Activated CD4-positive, alpha-beta T cell treated with anti-CD3 and anti-CD28 coated beads, Interleukin-2, amount 50 U/mL, for 4 hours (primary cell): ENCODE measurements around the gene S100PBP.
"Not testable (repeated sequence)": the region's sequence is repeated elsewhere in the genome, so short reads cannot be mapped to it uniquely, and the experiment has no call there.

Source experiments
- DNase-seq, 2 experiments: peaks; one replicate each; pipeline ENCODE4 v3.0.0-alpha.2; 2020

S100PBP gene

DNA sequence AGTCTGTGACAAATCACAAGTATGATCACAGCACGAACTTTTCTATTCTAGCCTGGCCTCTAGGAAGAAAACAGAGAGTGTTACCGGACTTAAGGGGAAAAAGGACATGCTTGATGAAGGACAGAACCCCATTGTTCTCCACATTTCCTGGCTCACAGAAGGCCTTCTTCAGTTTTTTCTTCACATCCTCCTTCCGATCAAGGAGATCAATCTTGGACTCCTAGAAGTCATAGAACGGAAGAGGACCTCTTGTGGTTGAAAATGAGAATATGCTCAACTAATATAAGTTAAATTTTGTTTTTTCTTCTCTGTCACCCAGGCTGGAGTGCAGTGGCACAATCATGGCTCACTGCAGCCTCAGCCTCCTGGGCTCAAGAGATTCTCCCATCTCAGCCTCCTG, 30.6 kb upstream of the S100PBP start:
- no peak for DNase-seq

DNA sequence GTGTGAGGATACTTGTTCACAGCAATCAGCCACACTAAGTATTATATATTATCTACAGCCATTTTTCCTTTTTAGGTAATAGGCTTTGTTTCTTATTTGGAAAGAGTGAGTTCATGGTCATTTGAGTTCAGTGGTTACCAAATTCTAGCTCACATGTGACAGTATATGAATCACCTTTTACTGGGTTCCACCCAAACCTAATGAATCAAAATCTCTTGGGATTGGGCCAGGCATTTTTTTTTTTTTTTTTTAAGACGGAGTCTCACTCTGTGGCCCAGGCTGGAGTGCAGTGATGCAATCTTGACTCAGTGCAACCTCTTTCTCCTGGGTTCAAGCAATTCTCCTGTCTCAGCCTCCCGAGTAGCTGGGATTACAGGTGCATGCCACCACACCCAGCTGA, 28.1 kb upstream of the S100PBP start:
- not testable (repeated sequence) for DNase-seq

DNA sequence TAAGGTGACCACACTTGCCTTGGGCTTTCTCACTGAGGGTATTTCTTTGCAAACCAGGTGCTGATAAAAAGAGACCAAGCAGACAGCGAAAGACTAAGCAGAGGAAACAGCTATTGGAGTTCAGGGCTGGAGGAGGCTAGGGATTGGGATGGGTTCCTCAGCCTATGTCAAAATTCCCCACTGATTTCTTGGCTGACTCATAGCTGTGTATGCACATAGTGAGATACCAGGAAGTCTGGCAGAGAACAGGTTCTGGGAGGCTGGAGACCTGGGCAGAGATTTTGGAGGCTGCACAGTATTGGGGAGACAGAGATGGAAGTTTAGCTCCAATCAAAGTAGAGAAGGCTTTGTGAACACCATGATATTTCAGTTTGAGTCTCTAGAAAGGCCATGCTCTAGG, 25.6 kb upstream of the S100PBP start:
- no peak for DNase-seq

DNA sequence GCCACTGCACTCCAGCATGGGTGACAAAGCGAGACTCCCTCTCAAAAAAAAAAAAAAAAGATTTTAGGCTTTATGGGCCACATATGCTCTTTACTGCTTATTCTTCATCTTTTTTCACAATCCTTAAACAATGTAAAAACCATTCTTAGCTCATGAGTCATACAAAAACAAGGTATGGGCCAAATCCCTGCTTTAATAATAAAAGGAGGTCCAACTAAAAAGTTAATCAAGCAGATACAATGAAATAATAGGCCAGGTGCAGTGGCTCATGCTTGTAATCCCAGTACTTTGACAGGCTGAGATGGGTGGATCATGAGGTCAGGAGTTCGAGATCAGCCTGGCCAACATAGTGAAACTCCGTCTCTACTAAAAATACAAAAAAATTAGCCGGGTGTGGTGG, 21.7 kb upstream of the S100PBP start:
- not testable (repeated sequence) for DNase-seq

DNA sequence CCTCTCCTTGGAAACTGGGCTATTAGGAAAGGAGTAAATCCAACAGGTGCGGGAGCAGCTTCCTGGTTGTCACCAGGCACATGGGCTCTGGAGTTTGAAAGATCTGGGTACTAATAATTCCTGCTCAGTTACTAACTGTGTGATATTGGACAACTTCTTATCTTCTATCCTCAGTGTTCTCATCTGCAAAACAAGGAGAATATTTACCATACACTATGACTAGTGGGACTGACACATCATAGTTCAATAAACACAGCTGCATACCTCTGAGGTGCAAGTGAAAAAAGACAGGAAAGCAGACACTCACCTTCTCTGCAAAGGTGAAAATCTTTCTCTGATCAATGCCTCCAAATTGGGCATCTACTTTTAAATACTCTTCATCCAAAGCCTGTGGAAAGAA, 20.0 kb upstream of the S100PBP start:
- no peak for DNase-seq

DNA sequence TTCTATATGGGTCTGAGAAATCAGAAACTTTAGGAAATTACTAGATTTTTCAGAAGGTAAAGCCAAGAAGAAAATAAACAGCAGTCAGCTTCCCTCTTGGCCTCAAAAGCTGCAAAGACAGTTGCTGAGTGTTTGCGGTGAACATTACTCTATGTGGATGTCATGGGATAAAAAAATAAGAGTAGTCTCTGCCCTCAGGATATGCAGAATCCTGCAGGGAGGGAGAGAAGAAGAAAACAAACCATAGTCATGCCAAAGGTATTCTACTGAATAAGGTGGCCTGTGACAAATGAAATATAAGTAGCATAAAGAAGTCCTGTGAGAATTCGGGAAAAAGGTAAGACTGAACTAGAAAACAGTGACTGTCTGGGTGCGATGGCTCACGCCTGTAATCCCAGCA, 19.3 kb upstream of the S100PBP start:
- DNase-seq = no peak

DNA sequence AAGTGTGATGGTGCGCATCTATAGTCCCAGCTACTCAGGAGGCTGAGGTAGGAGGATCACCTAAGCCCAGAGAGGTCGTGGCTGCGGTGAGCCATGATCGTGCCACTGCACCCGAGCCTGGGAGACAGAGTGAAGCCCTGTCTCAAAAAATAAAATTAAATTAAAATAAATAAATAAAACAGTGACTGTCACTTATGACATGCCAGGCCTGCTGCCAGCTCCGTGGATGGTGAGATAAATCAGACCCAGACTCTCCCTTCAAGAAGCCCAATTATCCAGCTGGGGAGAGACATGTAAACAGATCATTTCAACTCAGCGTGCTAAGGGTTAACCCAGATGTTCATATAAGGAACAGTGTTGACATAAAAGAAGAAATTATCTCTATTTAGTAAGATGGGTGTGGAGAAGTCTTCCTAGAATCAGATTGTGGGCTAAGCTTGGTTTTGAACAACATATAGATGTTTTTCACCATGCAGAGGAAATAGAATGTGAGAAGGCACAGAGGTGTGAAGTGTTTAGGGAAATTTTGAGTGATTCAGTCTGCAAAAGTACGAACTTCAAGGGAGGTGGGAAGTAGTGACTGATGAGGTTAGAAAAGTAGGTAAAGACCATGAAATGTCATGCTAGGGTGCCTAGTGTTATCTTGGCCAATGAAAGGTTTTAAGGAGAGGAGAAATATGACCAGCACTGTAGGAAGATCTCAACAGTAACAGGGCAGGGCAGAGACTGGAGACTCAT, 18.6 kb upstream of the S100PBP start:
- no peak for DNase-seq

DNA sequence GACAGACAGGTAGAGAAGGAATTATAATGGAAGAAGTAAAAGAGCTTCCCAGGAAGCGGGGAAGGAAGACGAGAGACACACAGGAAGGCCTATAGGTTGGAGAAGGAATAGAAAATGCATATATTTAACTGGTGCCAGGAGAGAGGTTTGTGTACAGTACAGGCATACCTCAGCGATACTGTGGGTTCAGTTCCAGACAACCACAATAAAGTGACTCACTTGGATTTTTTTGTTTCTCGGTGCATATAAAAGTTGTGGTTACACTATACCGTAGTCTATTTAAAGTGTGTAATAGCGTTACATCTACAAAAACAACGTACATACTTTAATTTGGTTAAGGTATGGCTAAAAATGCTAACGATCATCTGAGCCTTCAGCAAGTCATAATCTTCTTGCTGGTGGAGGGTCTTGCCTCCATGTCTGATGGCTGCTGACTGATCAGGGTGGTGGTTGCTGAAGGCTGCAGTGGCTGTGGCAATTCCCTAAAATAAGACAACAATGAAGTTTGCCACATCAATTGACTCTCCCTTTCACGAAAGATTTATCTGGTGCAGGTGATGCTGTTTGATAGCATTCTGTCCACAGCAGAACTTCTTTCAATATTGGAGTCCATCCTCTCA, 16.2 kb upstream of the S100PBP start:
- DNase-seq = no peak

DNA sequence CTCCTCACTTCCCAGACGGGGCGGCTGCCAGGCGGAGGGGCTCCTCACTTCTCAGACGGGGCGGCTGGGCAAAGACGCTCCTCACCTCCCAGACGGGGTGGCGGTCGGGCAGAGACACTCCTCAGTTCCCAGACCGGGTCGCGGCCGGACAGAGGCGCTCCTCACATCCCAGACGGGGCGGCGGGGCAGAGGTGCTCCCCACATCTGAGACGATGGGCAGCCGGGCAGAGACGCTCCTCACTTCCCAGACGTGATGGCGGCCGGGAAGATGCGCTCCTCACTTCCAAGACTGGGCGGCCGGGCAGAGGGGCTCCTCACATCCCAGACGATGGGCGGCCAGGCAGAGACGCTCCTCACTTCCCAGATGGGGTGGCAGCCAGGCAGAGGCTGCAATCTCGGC, 13.0 kb upstream of the S100PBP start:
- DNase-seq = not testable (repeated sequence)

DNA sequence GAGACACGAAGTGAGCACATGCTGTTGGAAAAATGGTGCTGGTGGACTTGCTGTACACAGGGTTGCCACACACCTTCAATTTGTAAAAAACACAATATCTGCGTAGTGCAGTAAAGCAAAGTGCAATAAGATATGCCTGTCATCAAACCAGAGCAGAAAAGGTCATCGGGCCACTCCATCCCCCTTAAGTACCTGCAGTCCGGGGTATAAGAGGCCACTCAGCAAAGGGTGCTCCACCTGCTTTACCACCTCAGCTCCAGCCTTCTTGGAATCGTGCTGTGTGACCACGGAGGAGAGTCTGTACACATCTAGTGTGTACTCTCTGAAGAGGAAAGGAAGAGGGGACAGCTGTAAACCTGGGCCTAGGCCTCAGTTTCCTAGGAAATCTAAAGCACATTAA, 11.2 kb upstream of the S100PBP start:
- no peak for DNase-seq

DNA sequence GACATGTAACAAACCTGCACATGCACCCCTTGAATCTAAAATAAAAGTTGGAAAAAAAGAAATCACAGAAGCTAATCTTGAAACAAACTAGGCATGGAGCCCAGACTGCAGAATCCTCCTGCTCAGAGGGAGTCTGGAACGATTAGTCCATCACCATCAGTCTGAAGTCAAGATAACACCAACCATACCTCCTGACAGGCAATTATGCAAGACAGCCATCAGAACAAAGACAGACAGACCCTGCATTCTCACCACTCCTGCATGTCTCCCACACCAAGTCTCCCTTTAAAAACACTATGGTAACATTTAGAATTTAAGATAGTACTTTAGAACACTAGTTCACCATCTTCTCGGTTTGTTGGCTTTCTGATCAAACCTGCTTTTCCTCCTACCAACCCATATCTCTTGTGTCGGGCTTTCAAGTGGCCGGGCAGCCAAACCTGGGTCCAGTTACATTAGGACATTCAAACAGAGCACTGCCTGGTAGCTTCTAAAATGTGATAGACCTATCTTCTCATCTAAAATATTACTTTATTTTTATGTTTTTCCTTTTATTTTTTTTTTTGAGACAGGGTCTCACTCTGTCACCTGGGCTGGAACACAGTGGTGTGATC, 10.4 kb upstream of the S100PBP start:
- DNase-seq = no peak

DNA sequence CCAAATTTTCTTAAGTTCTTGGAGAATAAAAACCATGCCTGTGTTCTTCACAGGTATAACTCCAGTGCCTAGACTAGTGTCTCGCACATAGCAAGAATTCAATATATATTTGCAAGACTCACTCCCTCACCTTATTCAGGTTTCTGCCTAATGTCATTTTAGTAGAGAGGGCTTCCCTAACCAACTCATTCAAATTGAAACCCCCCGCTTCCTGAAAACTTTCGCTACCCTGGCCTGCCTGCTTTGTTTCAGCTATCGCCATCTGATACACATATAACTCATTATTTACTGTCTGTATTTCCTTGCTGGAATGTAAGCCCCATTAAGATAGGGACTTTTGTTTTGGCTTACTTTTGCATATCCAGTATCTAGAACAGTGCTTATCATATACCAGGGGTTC, 8.9 kb upstream of the S100PBP start:
- no peak for DNase-seq

DNA sequence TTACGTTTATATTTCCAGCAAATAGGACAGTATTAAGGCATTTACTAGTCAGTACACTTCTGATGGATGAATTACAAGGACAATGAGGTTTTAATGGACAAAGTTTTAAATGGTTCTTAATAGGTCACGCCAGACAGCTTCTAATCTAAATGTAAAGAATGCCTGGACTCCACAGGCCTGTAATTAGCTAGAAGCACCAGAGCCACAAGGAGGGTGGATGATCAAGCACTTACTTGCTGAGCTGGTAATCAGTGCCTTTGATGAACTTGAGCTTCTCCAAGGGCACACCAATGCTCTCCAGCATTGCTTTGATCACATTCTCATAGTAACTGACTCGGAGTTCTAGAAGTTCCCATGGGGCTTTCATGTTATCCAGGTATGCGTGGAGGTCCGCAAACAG, 7.1 kb upstream of the S100PBP start:
- no peak for DNase-seq

DNA sequence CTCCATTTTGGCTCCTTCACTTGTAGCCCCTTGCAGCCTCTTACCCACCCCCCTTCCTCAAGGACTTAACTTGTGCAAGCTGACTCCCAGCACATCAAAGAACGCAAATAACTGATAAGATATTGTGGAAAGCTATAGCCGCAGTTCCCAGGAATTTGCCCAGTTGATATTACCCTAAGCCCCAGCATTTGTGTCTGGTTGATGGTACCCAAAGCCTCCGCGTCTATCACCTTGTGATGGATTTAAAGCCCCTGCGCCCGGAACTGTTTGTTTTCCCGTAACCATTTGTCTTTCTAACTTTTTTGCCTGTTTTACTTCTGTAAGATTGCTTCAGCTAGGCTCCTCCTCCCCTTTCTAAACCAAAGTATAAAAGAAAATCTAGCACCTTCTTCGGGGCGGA, 6.2 kb upstream of the S100PBP start:
- no peak for DNase-seq

DNA sequence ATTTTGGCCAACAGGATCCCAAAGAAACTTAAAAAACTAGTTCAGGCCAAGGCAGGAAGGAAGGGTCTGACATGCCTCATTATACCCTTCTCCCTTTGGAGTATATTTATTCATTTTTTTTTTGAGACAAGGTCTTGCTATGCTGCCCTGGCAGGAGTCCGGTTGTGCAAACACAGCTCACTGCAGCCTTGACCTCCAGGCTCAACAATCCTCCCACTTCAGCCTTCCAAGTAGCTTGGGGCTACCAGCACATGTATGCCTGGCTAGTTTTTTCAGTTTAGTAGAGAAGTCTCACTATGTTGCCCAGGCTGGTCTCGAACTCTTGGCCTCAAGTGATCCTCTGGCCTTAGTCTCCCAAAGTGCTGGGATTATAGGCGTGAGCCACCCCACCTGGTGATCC, 5.5 kb upstream of the S100PBP start:
- DNase-seq = no peak

DNA sequence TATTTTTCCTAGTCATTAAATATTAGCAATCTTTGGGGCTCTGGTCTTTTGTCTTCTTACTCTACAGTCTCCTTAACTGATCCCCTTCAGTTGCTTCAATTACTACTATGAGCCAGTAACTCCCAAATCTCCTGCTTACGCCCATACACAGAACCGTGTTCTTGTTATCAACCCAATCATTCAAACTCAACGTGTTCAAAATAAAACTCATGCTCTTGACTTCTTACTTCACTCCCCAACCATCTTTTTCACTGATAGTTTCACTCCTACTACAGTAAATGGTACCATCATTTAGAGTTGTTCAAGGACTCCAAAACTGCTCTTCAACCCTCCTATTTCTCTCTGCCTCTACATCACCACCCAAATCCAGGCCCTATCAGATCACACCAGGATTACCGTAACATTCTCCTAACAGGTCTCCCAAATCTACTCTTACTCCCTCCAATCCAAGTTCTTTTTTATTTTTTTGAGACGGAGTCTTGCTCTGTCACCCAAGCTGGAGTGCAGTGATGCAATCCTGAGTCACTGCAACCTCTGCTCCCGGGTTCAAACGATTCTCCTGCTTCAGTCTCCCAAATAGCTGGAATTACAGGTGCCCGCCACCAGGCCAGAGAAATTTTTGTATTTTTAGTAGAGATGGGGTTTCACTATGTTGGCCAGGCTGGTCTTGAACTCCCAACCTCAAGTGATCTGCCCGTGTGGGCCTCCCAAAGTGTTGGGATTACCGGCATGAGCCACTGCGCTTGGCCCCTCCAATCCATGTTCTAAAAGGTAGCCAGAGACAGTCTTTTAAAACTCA, 3.3 kb upstream of the S100PBP start:
- no peak for DNase-seq

DNA sequence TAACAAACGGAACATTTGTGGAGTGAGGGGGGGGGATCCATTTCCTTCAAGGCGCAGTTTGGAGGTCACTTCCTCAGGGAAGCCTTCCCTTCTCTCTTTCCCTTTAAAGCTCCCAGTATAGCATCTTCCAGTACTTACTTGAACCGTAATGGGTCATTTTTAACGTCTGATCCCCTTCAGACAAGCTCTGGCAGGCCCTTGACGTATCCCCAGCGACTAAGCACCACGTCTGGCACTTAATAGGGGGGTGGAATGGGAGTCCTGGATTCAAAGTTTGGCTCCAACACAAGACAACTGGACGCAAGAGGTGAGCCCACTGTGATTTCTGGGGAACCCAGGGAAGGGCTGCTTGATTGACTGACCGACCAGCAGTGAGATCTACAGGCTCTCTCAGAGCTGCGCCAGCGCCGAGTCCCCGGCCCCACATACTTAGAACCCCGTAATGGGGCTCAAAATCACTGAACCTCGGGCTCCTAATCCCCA, 736 bp upstream of the S100PBP start:
- peak in 1 of 2 experiments; percentile 10 for DNase-seq

DNA sequence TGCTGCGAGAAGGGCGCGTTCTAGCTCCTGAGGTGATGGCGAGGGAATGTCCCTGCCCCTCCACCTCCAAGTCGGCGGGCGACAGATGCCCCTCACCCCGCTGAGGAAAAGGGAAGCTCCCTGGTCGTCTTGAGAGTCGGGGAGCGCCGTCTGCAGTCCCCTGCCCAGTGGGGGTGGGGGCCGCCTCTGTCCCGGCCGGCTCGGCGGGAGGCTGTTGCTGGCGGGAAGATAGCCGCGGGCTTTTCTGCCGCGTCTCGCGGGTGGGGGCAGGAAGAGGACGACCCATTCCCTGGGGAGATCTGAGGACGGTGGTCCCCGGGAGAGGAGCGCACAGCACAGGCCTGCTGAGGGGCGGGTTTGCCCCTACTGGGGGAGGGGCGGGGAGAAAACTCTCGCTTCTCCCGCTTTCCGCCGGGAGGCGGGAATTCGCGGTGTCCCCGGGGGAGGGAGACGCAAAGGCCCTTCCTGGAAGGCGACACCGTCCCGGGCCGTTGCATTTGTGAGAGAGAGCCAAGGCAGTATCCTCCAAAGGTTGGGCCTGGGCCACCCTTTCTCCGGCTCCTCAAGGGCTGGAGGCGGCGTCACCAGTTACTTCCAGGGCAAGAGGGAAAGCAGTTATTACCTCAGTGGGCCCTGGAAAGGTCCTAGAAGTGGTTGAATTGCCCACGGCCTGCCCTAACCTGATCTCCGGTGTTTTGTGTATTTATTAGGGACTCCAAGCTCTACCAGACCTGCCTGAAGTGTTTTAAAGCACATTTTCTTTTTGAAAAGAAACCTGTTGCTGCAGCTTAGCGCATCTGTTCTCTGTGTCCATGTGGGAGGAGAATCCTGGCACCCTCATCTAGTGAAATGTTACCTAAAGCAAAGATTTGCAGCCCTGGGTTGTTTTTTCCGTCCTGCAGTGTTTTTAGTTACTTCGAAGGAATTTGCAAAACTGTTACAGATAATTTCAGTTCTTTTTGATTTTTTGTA, 648 bp downstream of the S100PBP start:
- peak in 1 of 2 experiments; percentile 21 for DNase-seq

DNA sequence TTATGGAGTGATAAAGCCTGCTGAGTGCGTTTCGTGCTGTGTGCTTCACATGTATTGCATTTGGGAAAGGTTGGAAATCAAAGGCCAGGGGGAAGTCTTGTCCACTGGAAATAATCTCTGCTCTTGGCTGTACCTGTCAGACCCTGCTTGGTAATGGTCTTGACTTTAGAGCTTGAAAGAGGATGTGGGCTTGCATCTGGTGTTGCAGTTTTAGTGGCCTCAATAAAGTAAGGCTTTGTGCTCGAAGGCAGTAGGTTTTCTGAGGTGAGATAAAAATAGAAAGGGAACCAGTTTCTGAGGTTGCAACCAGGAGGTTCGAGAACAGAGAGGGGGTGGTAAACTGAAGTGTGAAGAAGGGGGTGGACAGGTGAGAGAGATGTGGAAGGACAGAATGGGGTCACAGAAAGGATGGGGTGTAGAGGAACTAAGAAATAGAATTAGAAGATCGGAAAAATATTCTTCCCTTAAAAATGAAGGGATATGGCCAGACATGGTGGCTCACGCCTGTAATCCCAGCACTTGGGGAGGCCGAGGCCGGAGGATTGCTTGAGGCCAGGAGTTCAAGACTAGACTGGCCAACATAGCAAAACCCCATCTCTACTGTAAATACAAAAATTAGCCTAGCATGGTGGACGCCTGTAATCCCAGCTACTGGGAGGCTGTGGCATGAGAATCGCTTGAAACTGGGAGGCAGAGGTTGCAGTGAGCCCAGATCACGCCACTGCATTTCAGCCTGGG, 1.5 kb downstream of the S100PBP start:
- DNase-seq = no peak

DNA sequence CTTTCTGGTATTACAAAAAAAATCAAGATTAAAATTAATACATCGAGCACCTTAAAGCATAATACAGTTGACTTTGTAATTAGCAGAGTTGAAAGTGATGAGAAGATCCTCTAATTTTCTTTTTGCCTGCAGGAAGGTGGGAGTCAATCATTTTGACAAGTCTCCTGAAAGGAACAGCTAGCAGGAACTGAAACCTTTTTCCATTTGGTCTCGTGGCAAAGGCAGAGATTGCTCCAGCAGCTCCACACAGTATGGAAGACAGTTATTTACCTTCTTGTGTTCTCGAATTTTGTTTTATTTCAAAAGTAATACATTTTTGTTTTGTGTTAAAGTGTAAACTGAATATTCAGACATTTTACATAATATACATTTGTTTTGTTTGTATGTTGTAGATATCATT, 7.7 kb downstream of the S100PBP start:
- no peak for DNase-seq

DNA sequence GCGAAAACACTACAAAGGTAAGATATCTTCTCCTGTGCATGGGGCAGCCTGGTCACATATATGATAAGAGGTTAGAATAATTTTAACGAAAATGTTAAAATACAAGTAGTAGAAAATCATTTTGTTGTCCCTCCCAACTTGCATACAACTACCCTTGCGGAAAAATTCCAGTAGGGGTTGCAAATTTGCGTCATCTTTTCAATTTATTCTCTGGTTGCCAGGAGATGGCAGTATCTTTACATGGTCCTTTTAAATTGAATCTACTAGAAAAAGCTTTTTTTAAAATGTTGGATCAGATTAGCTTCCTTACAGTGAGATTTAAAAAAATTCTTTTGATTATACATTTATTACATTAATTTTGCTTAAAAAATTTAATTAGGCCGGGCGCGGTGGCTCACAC, 10.9 kb downstream of the S100PBP start:
- no peak for DNase-seq
